ENCODE data around the gene NDUFB2.
A peak's percentile ranks its signal among the peaks of the same experiment; 100 is the strongest.

Gene NDUFB2

DNA sequence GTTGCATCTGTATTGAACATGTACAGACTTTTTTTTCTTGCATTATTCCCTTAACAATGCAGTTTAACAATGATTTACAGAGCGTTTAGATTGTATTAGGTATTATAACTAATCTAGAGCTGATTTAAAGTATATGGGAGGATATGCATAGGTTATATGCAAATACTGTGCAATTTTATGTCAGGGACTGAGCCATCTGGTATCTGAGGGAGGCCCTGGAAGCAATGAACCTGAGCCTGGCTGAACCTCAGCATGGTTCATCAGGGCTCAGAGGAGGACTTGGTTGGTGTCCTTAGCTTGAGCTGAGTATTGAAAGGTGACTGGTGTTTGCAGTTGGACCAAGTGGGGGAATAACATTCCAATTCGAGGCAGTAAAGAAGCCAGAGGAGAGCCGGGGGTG, 19.0 kb upstream of the NDUFB2 start:
- TF ChIP-seq CTCF (IDR thresholded peaks at IDR 0.05; ENCODE audit: low read length) (no peak), EZH2 (IDR thresholded peaks at IDR 0.05; ENCODE audit: borderline replicate concordance, low read length) (no peak)
- peak overlapping the region; percentile 5; the same call in 1 of the 2 replicates for H3K4me2 ChIP-seq (ENCODE audit: low read length)

GRCh38 chr7:140678081-140678815, 18.3 kb upstream of the NDUFB2 start:
- Histone ChIP-seq H3K4me1 (ENCODE audit: insufficient read depth, low read length, severe bottlenecking) (peaks cover 47% of the 10 kb centered on the region), H3K36me3 (ENCODE audit: insufficient read depth, low read length) (peaks cover 46% of the 10 kb centered on the region), H2AFZ (ENCODE audit: low read length) (no peak overlapping the region), H3K9ac (ENCODE audit: low read length) (no peak overlapping the region), H3K9me3 (ENCODE audit: low read length) (no peaks in the 10 kb centered on the region), H3K27me3 (ENCODE audit: insufficient read depth, low read length) (no peaks in the 10 kb centered on the region), H3K4me3 (ENCODE audit: low read depth, low read length, poor library complexity, severe bottlenecking) (no peak overlapping the region), H3F3A (ENCODE audit: insufficient read depth, low read length) (peaks cover 23% of the 10 kb centered on the region; the same call in 1 of the 2 replicates), H3K27ac (ENCODE audit: low read depth, low read length, poor library complexity, severe bottlenecking) (no peak overlapping the region), H3K79me2 (ENCODE audit: insufficient read depth, low read length) (no peaks in the 10 kb centered on the region), H3K4me2 (ENCODE audit: low read length) (no peak overlapping the region), H4K20me1 (ENCODE audit: insufficient read depth, low read length) (no peaks in the 10 kb centered on the region), H3K9me2 (ENCODE audit: low read depth, low read length) (no peaks in the 10 kb centered on the region)
- TF ChIP-seq CTCF (IDR thresholded peaks at IDR 0.05; ENCODE audit: low read length): no peak
- TF ChIP-seq EZH2 (IDR thresholded peaks at IDR 0.05; ENCODE audit: borderline replicate concordance, low read length): no peak

More for the DNA sequence above, 19.0 kb upstream of the NDUFB2 start:
- Histone ChIP-seq H3K4me3 (ENCODE audit: low read depth, low read length, poor library complexity, severe bottlenecking) (no peak overlapping the region), H3K4me1 (ENCODE audit: insufficient read depth, low read length, severe bottlenecking) (peaks cover 48% of the 10 kb centered on the region), H3K27ac (ENCODE audit: low read depth, low read length, poor library complexity, severe bottlenecking) (no peak overlapping the region), H3F3A (ENCODE audit: insufficient read depth, low read length) (peaks cover 23% of the 10 kb centered on the region; the same call in 1 of the 2 replicates), H3K79me2 (ENCODE audit: insufficient read depth, low read length) (no peaks in the 10 kb centered on the region), H2AFZ (ENCODE audit: low read length) (no peak overlapping the region), H3K9me2 (ENCODE audit: low read depth, low read length) (no peaks in the 10 kb centered on the region), H3K9ac (ENCODE audit: low read length) (no peak overlapping the region), H3K9me3 (ENCODE audit: low read length) (no peaks in the 10 kb centered on the region), H3K27me3 (ENCODE audit: insufficient read depth, low read length) (no peaks in the 10 kb centered on the region), H3K36me3 (ENCODE audit: insufficient read depth, low read length) (peaks cover 45% of the 10 kb centered on the region), H4K20me1 (ENCODE audit: insufficient read depth, low read length) (no peaks in the 10 kb centered on the region)

GRCh38 chr7:140678816-140679130, 17.7 kb upstream of the NDUFB2 start:
- no peaks in the 10 kb centered on the region for H3K79me2 ChIP-seq (ENCODE audit: insufficient read depth, low read length)
- H3K4me3 ChIP-seq (ENCODE audit: low read depth, low read length, poor library complexity, severe bottlenecking): no peak overlapping the region
- peaks cover 42% of the 10 kb centered on the region for H3K4me1 ChIP-seq (ENCODE audit: insufficient read depth, low read length, severe bottlenecking)
- H3K4me2 ChIP-seq (ENCODE audit: low read length): no peak overlapping the region
- H3K9ac ChIP-seq (ENCODE audit: low read length): no peak overlapping the region
- H3K27ac ChIP-seq (ENCODE audit: low read depth, low read length, poor library complexity, severe bottlenecking): no peak overlapping the region
- no peak overlapping the region for H2AFZ ChIP-seq (ENCODE audit: low read length)
- peaks cover 52% of the 10 kb centered on the region for H3K36me3 ChIP-seq (ENCODE audit: insufficient read depth, low read length)
- H3F3A ChIP-seq (ENCODE audit: insufficient read depth, low read length): peaks cover 21% of the 10 kb centered on the region; the same call in 1 of the 2 replicates
- no peaks in the 10 kb centered on the region for H3K9me2 ChIP-seq (ENCODE audit: low read depth, low read length)
- no peak for TF ChIP-seq CTCF (IDR thresholded peaks at IDR 0.05; ENCODE audit: low read length)
- TF ChIP-seq EZH2 (IDR thresholded peaks at IDR 0.05; ENCODE audit: borderline replicate concordance, low read length): no peak
- no peaks in the 10 kb centered on the region for H4K20me1 ChIP-seq (ENCODE audit: insufficient read depth, low read length)
- no peaks in the 10 kb centered on the region for H3K9me3 ChIP-seq (ENCODE audit: low read length)
- no peaks in the 10 kb centered on the region for H3K27me3 ChIP-seq (ENCODE audit: insufficient read depth, low read length)

All from OCI-LY1 (cell line).